Colon (tissue), 2 donors: ENCODE results near the gene ANKRD60.

Source experiments
- FAIRE-seq: peaks from 2 replicates; lab custom pipeline; 2012; peaks lifted over from hg19 to GRCh38; lab: Jason Lieb, UNC
- donor health status: control.
- donor health status: control.

Gene ANKRD60

GRCh38 chr20:58192567-58192966, 35.9 kb downstream of the ANKRD60 start:
- FAIRE-seq = no peak

GRCh38 chr20:58192065-58192464, 36.4 kb downstream of the ANKRD60 start:
- no peak for FAIRE-seq

GRCh38 chr20:58188527-58188926, 39.9 kb downstream of the ANKRD60 start:
- no peak for FAIRE-seq

GRCh38 chr20:58184984-58185383, 43.5 kb downstream of the ANKRD60 start:
- no peak for FAIRE-seq

- FAIRE-seq = no peak
Observed at GRCh38 chr20:58184063-58184462, 44.4 kb downstream of the ANKRD60 start.

GRCh38 chr20:58182521-58183140, 45.8 kb downstream of the ANKRD60 start:
- no peak for FAIRE-seq

GRCh38 chr20:58179432-58180099, 48.9 kb downstream of the ANKRD60 start:
- FAIRE-seq = no peak

GRCh38 chr20:58179083-58179431, 49.4 kb downstream of the ANKRD60 start:
- FAIRE-seq = no peak

- no peak for FAIRE-seq
Observed at GRCh38 chr20:58177799-58178198, 50.7 kb downstream of the ANKRD60 start.

GRCh38 chr20:58175836-58176235, 52.6 kb downstream of the ANKRD60 start:
- FAIRE-seq = no peak

GRCh38 chr20:58175425-58175824, 53.0 kb downstream of the ANKRD60 start:
- no peak for FAIRE-seq

GRCh38 chr20:58174708-58175280, 53.7 kb downstream of the ANKRD60 start:
- no peak for FAIRE-seq

- no peak for FAIRE-seq
Observed at GRCh38 chr20:58173930-58174707, 54.3 kb downstream of the ANKRD60 start.

GRCh38 chr20:58173091-58173490, 55.4 kb downstream of the ANKRD60 start:
- no peak for FAIRE-seq

- no peak for FAIRE-seq
Observed at GRCh38 chr20:58171796-58172425, 56.5 kb downstream of the ANKRD60 start.

GRCh38 chr20:58169450-58169849, 59.0 kb downstream of the ANKRD60 start:
- FAIRE-seq = no peak

- FAIRE-seq = no peak
Observed at GRCh38 chr20:58168843-58169242, 59.6 kb downstream of the ANKRD60 start.

- no peak for FAIRE-seq
Observed at GRCh38 chr20:58167759-58168158, 60.7 kb downstream of the ANKRD60 start.
